Measurements from ENCODE around the gene C1QTNF4.

Gene C1QTNF4

GRCh38 chr11:47595029-47595428 lies 818 bp upstream of the C1QTNF4 start:
- no peak overlapping the region for H3K4me3 ChIP-seq (replicated peaks in 1 of 2; ENCODE audit: low read depth in 2 of 2, low read length in 2 of 2)
- no peak for DNase-seq (ENCODE audit: low read depth in 2 of 2)
- TF ChIP-seq CTCF (IDR thresholded peaks at IDR 0.05; ENCODE audit: low read depth, low read length) = no peak

GRCh38 chr11:47593492-47593933 lies 698 bp downstream of the C1QTNF4 start:
- no peak for TF ChIP-seq CTCF (IDR thresholded peaks at IDR 0.05; ENCODE audit: low read depth, low read length)
- H3K4me3 ChIP-seq (replicated peaks in 1 of 2; ENCODE audit: low read depth in 2 of 2, low read length in 2 of 2) = no peak overlapping the region
- DNase-seq (ENCODE audit: low read depth in 2 of 2) = no peak

- H3K4me3 ChIP-seq (replicated peaks in 1 of 2; ENCODE audit: low read depth in 2 of 2, low read length in 2 of 2) = no peak overlapping the region
- TF ChIP-seq CTCF (IDR thresholded peaks at IDR 0.05; ENCODE audit: low read depth, low read length) = no peak
- DNase-seq (ENCODE audit: low read depth in 2 of 2) = no peak
Measured at GRCh38 chr11:47592970-47593369, 1.2 kb downstream of the C1QTNF4 start.

- no peak for DNase-seq (ENCODE audit: low read depth in 2 of 2)
Measured at GRCh38 chr11:47592251-47592650, 2.0 kb downstream of the C1QTNF4 start.

GRCh38 chr11:47591764-47592163 lies 2.4 kb downstream of the C1QTNF4 start:
- TF ChIP-seq CTCF (IDR thresholded peaks at IDR 0.05; ENCODE audit: low read depth, low read length) = no peak
- DNase-seq (ENCODE audit: low read depth in 2 of 2) = no peak
- H3K4me3 ChIP-seq (replicated peaks in 1 of 2; ENCODE audit: low read depth in 2 of 2, low read length in 2 of 2) = no peak overlapping the region

More at GRCh38 chr11:47592251-47592650, 2.0 kb downstream of the C1QTNF4 start:
- TF ChIP-seq CTCF (IDR thresholded peaks at IDR 0.05; ENCODE audit: low read depth, low read length) = no peak
- H3K4me3 ChIP-seq (replicated peaks in 1 of 2; ENCODE audit: low read depth in 2 of 2, low read length in 2 of 2) = no peak overlapping the region

- DNase-seq (ENCODE audit: low read depth in 2 of 2) = no peak
- H3K4me3 ChIP-seq (replicated peaks in 1 of 2; ENCODE audit: low read depth in 2 of 2, low read length in 2 of 2) = peak overlapping the region in 1 of 2 donors; percentile 25
- TF ChIP-seq CTCF (IDR thresholded peaks at IDR 0.05; ENCODE audit: low read depth, low read length) = no peak
Measured at GRCh38 chr11:47589977-47590861, 4.0 kb downstream of the C1QTNF4 start.

Measured in cardiac fibroblast (primary cell).